Gastrocnemius medialis (tissue), 4 donors: Measurements from ENCODE around the gene MYH8.

Experiments used
- POLR2A ChIP-seq, 2 donors: fragments of 450-650 bp; IDR thresholded peaks; one replicate each; pipeline ENCODE4 v1.6.1; 2017; ENCODE audit warnings: antibody characterized with exemption in 2 of 2, mild to moderate bottlenecking in 2 of 2, moderate library complexity in 2 of 2
- TF ChIP-seq, protein P1 (sequence below), 5 experiments: fragments of 450-650 bp in 3 of 5; fragments of 200-600 bp in 2 of 5; sonication (generic) in 2 of 5; IDR thresholded peaks in 4 of 5; conservative IDR thresholded peaks in 1 of 5; 1 replicate in 4 of 5; 2 replicates in 1 of 5; pipeline ENCODE4 v1.5.1; 2016 to 2019; ENCODE audit warnings: antibody characterized with exemption in 5 of 5, mild to moderate bottlenecking in 3 of 5, moderate library complexity in 3 of 5

- TF ChIP-seq, protein P1, sequence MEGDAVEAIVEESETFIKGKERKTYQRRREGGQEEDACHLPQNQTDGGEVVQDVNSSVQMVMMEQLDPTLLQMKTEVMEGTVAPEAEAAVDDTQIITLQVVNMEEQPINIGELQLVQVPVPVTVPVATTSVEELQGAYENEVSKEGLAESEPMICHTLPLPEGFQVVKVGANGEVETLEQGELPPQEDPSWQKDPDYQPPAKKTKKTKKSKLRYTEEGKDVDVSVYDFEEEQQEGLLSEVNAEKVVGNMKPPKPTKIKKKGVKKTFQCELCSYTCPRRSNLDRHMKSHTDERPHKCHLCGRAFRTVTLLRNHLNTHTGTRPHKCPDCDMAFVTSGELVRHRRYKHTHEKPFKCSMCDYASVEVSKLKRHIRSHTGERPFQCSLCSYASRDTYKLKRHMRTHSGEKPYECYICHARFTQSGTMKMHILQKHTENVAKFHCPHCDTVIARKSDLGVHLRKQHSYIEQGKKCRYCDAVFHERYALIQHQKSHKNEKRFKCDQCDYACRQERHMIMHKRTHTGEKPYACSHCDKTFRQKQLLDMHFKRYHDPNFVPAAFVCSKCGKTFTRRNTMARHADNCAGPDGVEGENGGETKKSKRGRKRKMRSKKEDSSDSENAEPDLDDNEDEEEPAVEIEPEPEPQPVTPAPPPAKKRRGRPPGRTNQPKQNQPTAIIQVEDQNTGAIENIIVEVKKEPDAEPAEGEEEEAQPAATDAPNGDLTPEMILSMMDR (IDR thresholded peaks at IDR 0.05 in 4 of 5, conservative IDR thresholded peaks at IDR 0.05 in 1 of 5) = no peak
- no peak for TF ChIP-seq POLR2A (IDR thresholded peaks at IDR 0.05)
Observed at GRCh38 chr17:10352893-10353292, 68.9 kb downstream of the MYH8 start.
